Measurements from ENCODE around the gene COX18.

- TF ChIP-seq SMC3 (IDR thresholded peaks at IDR 0.05; ENCODE audit: low read depth, low read length): no peak
- TF ChIP-seq CHD1 (IDR thresholded peaks at IDR 0.05; ENCODE audit: low read depth, low read length): no peak
- TF ChIP-seq MAZ (IDR thresholded peaks at IDR 0.05; ENCODE audit: borderline replicate concordance, low read depth, low read length): no peak
- TF ChIP-seq, protein P1, sequence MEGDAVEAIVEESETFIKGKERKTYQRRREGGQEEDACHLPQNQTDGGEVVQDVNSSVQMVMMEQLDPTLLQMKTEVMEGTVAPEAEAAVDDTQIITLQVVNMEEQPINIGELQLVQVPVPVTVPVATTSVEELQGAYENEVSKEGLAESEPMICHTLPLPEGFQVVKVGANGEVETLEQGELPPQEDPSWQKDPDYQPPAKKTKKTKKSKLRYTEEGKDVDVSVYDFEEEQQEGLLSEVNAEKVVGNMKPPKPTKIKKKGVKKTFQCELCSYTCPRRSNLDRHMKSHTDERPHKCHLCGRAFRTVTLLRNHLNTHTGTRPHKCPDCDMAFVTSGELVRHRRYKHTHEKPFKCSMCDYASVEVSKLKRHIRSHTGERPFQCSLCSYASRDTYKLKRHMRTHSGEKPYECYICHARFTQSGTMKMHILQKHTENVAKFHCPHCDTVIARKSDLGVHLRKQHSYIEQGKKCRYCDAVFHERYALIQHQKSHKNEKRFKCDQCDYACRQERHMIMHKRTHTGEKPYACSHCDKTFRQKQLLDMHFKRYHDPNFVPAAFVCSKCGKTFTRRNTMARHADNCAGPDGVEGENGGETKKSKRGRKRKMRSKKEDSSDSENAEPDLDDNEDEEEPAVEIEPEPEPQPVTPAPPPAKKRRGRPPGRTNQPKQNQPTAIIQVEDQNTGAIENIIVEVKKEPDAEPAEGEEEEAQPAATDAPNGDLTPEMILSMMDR (conservative IDR thresholded peaks at IDR 0.05; ENCODE audit: low read depth, low read length): no peak
- no peak for TF ChIP-seq POLR2A (IDR thresholded peaks at IDR 0.05; ENCODE audit: low read depth, low read length)
- TF ChIP-seq CEBPB (IDR thresholded peaks at IDR 0.05; ENCODE audit: low read depth, low read length): no peak
- no peak for TF ChIP-seq RCOR1 (IDR thresholded peaks at IDR 0.05; ENCODE audit: insufficient replicate concordance, low read length)
- TF ChIP-seq FOS (IDR thresholded peaks at IDR 0.05; ENCODE audit: low read depth, low read length): no peak
- TF ChIP-seq USF2 (IDR thresholded peaks at IDR 0.05; ENCODE audit: low read depth, low read length): no peak
- no peak for TF ChIP-seq BHLHE40 (IDR thresholded peaks at IDR 0.05; ENCODE audit: low read depth, low read length)
- TF ChIP-seq MXI1 (IDR thresholded peaks at IDR 0.05; ENCODE audit: borderline replicate concordance, low read depth, low read length): no peak
These were observed 29.2 kb upstream of the COX18 start for GRCh38 chr4:73098713-73099112.
